ENCODE data around the gene ZBTB43.

- TF ChIP-seq CTCF (IDR thresholded peaks at IDR 0.05), result no peak
- no peak for TF ChIP-seq POLR2A (IDR thresholded peaks at IDR 0.05)
Measured at GRCh38 chr9:126806336-126806735, 1.5 kb downstream of the ZBTB43 start.

Measured in uterus (tissue), 2 donors.